Measurements from ENCODE around the gene CRYBG1.
"Not testable (repeated sequence)": the region's sequence is repeated elsewhere in the genome, so short reads cannot be mapped to it uniquely, and the experiment has no call there.

CRYBG1 gene

DNA sequence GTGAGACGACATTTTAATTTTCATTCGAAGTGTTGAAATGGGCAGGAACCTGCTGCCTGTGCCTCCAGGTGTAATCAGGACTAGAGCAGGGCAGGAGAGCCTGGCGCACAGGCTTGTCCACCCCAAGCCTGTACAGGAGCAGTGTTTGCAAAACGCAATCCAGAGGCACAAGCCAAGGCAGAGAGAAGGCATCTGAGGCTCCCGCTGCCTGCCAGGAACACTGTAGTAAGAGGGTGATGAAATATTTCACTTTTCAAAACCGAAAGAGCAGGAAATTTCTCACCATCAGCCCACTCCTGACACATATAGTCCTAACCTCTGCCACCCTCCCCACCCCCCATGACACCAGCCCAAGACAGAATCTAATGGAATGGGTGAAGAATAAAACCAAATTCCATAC, 136.3 kb downstream of the CRYBG1 start:
- DNase-seq (ENCODE audit: low read depth in 1 of 2, low spot score in 1 of 2): no peak

DNA sequence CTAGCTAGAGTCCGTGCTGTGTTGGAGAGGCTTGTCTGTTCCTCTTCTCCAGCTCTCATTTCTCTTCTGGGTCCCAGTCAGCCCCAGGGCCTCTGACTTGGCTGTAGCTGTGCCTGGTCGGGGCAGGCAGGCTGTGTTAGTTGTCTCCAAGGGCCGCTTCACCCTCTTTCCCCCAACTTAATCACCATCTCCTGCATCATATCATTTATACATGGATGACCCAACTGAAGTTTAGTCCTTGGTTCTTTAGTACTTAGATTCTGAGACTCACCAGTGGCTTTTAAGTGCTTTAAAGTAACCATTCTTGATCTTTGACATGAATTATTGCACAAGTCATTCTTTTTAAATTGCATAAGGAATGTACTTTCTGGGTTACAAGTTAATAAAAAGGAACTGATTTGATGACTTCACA, 141.4 kb downstream of the CRYBG1 start:
- no peak for DNase-seq (ENCODE audit: low read depth in 1 of 2, low spot score in 1 of 2)

DNA sequence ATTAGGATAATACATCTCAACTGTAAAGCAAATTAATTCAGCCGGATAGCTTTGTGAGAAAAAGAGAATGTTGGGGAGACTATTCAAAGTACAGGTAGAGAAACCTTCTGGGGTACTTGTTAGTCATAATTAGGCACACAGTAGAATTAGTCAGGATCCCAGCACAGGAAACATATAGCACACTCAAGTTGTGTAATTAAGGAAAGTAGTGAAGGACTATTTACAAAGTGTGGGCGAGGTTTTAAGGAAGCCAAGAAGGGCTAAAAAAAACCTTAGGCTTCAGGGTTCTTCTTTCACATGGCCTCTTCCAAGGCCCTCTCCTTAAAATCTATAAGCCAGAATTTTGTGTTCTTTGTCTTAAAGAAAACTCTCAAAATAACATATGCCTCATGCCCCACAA, 142.0 kb downstream of the CRYBG1 start:
- no peak for DNase-seq (ENCODE audit: low read depth in 1 of 2, low spot score in 1 of 2)

DNA sequence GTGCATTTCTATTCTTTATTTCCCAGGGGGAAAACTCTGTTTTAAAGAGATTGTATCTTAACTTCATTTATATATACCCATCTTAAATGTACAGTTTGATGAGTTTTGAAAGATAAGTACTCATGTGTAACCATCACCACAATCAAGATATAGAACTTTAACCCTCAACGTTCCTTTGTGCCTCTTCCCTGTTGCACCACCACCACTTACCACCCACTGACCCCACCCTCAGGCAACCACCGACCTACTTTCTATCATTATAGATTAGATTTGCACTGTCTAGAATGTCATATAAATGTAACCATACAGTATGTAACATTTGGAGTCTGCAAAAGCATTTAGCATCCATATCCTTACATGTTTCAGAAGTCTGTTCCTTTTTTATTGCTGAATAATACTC, 147.8 kb downstream of the CRYBG1 start:
- DNase-seq (ENCODE audit: low read depth in 1 of 2, low spot score in 1 of 2): no peak

DNA sequence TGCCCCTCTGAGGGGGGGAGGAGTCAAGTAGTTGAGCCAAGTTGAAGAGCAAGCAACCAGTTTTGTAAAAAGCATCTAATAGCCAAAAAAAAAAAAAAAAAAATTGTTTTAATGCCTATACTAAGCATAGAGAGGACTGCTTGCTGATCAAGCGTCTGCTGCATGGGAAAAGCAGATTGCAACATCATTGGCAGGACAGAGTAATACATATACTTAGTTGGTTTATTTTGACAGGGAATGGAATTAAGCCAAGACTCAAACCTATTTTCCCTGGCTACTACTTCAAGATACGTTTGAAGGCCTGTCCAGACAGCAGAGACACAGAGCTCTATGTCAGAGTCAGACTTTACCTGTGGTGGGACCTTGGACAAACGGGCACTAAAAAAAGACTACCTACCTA, 148.3 kb downstream of the CRYBG1 start:
- no peak for DNase-seq (ENCODE audit: low read depth in 1 of 2, low spot score in 1 of 2)

DNA sequence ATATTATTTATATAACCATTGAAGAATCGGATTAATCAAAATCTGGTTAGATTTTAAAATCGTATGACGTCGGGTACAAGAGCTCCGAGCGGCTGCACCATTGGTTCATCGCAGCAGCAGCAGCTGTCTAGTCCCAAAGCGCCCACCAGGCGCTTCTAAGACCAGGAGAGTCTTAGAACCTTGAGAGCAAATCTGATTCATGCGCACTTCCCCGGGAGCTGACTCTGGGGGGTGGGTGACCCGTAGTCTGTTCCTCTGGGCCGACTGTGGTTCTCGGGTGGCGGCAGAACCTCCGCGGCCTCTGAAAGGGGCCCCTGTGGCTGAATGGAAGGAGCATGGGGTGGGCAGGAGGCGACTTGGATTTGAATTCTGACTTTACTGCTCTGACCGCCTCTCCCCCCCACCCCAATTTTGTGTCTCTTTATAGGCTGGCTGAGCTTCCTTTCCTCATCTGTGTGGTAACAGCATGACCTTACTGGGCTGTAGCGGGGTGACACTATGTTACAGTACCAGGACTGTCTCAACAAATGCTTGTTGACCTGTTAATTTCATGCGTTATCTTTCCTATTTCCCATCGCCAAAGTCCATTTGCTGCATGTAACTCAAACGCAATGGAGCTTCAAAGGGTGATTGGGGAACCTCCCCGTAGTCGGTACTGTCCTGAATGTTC, 149.0 kb downstream of the CRYBG1 start:
- DNase-seq (ENCODE audit: low read depth in 1 of 2, low spot score in 1 of 2): no peak

DNA sequence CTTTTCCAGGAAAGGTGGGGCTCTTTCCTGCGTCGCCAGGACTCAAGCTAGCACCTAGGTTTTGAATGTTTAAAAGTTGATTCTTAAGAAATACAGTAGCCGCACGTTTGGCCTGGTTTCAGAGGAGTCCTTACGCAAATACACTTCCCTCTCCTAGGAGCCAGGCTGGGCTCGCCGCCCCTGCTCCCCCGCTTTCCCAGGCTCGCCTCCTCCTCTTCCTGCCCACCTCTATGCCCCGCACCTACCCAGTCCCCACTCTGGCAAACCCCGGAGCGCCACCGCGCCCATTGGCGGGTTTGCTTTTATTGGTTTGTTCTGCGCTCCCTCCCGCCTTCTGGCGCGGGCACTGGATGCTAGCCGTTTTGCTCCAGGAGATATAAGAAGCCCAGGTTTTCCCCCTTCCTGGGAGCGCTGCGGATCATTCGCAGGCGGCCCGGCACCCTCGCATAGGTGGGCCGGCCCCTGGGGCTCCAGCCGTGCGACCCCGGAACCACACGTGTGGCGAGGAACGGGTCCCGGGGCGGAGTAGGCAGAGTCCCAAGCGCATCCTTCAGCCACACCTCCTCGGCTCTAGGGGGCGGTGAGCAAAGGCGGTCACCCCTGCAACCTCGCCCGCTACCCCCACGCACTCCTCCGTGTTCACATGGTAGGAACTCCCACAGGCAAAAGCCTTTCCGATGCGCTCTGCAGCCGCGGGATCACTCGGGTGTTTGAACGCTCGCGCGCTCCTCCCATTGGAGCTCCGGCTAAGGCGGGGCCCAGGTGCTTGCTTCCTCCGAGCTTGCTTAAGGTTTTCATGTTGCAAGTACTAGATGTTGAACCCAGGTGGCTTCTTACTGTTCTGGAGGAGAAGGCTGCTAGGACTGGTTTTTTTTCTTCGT, 149.8 kb downstream of the CRYBG1 start:
- DNase-seq (ENCODE audit: low read depth in 1 of 2, low spot score in 1 of 2): no peak

DNA sequence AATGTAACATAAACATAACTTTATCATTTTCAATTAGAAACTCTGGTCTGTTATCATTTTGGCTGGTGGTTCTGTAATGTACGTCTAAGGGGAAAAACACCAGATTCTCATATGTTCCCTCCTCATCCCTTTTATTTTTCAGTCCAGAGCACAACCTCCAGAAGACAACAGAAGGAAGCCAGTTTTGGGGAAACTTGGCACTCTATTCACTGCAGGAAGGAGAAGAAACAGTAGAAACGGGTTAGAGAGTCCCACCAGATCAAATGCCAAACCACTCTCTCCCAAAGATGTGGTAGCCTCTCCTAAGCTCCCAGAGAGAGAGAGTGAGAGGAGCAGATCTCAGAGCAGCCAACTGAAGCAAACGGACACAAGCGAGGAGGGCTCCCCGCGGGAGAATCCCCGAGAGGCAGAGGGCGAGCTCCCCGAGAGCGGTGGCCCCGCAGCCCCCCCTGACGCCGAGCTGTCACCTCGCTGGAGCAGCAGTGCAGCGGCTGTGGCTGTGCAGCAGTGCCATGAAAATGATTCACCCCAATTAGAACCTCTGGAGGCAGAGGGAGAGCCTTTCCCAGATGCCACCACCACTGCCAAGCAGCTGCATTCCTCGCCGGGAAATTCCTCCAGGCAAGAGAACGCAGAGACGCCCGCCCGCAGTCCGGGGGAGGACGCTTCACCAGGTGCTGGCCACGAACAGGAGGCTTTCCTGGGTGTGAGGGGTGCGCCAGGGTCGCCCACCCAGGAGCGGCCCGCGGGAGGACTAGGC, 151.0 kb downstream of the CRYBG1 start:
- DNase-seq (ENCODE audit: low read depth in 1 of 2, low spot score in 1 of 2): no peak

DNA sequence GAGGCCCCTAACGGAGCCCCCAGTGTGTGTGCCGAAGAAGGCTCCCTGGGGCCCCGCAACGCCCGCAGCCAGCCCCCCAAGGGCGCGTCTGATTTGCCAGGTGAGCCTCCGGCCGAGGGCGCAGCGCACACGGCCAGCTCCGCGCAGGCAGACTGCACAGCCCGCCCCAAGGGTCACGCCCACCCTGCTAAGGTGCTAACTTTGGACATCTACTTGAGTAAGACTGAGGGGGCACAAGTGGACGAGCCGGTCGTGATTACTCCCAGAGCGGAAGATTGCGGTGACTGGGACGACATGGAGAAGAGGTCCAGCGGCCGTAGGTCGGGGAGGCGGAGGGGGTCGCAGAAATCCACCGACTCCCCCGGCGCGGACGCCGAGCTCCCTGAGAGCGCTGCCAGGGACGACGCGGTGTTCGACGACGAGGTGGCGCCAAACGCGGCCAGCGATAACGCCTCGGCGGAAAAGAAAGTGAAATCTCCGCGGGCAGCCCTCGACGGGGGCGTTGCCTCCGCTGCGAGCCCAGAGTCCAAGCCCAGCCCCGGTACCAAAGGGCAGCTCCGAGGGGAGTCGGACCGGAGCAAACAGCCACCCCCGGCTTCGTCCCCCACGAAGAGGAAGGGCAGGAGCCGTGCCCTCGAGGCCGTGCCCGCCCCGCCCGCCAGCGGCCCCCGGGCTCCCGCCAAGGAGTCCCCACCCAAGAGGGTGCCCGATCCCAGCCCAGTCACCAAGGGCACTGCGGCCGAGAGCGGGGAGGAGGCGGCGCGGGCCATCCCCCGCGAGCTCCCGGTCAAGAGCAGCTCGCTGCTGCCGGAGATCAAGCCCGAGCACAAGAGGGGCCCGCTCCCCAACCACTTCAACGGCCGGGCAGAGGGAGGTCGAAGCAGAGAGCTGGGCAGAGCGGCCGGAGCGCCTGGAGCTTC, 151.8 kb downstream of the CRYBG1 start:
- DNase-seq (ENCODE audit: low read depth in 1 of 2, low spot score in 1 of 2): peak in 1 of 2 donors; percentile 51

DNA sequence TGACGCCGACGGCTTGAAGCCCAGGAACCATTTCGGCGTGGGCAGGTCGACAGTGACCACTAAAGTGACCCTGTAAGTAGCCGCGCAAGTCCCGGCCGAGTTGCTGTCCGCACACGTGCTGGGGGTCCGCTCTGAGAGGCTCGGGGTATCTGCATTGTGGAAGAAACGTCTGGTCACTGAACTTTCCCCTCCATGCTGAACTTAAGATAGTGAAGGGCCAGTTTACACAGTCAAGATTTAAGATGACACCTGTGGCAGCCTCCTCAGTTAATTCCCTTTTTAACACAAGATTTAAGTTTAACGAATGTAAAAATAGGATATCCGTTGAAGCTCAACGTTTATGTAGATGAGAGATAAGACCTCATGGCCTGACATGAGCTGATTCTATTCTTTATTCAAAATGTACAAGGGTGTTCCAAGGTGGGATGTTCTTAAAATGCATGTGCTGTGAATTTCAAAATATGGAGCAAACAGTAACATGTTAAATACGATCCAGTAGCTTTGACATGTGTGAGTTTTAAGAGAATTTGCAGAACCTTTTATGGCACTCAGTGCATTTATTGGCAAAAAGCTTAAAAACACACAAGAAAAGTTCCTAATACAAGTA, 152.6 kb downstream of the CRYBG1 start:
- DNase-seq (ENCODE audit: low read depth in 1 of 2, low spot score in 1 of 2): no peak

DNA sequence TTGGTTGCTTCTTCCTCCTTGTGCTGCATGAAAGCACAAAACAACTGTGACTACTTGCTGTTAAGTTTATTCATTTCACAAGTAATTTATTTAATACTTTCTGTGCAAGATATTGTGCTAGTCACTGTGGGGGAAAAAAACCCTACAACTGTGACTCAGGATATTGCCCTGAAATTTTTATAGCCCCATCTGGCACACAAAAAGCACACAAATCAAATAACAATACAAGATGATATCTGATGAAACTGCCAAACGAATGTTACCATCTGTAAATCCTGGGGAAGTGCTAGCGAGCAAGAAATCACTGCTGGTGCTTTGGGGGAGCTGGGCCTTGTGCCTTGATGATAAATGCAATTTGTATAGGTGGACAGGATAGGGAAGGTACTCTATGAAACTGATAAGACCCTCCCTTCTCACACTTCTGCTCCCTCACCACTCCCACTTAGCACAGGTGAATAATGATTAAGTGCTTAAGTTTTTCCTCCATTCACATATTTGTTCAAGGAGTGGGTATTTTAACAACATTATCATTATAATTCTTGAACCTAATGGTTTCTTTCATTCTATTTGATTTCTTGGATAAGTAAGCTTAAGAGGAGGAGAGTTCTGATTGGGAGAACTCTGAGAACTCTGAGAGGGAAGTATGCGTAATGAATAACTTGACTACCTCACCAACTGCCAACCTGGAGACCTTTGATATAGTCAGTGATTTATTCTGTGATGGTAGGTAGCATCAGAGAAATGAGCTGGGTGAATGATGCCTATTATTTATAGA, 153.5 kb downstream of the CRYBG1 start:
- DNase-seq (ENCODE audit: low read depth in 1 of 2, low spot score in 1 of 2): no peak

DNA sequence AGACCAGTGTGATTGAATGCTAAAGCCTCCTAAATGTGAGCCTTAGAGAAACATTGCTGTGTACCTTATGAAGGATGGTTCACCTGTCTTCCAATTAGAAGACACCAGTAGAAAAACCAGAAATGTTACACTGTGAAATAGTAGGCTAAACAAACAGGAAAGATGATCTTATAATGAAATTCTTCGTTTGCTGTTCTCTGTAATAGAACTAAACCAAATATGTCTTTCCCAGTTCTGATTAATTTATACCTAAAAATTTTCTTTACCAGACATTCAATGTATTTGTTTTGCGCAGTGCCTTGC, 154.0 kb downstream of the CRYBG1 start:
- no peak for DNase-seq (ENCODE audit: low read depth in 1 of 2, low spot score in 1 of 2)

DNA sequence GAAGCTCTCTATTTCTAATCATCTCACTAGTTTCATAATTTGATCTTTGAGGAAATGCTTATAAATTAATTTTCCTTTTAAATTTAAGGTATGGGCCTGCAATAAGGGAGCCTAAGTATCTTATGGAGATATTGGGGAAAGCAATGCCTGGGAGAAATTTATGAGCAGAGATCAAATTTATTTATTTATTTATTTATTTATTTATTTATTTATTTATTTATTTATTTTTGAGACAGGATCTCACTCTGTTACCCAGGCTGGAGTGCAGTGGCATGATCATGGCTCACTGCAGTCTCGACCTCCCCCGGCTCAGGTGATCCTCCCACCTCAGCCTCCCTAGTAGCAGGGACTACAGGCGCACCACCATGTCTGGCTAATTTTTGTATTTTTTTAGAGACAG, 155.1 kb downstream of the CRYBG1 start:
- not testable (repeated sequence) for DNase-seq (ENCODE audit: low read depth in 1 of 2, low spot score in 1 of 2)

DNA sequence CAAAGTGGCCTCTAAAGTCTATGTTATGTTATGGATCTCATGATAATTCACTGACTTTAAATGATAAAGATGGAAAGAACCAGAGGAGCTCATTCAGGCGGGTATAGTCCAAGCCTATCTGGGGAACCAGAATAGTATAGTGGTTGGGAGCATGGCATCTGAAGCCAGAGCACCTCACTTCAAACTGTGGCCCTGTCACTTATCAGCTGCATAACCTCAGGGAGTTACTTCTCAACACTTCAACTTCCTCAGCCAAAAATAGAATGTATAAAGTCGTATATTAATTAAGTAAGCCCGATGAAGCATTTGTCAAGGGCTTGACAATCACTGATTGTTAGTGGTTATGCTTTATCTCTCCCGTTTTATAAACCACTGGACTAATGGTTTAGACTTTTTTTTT, 156.1 kb downstream of the CRYBG1 start:
- DNase-seq (ENCODE audit: low read depth in 1 of 2, low spot score in 1 of 2): no peak

DNA sequence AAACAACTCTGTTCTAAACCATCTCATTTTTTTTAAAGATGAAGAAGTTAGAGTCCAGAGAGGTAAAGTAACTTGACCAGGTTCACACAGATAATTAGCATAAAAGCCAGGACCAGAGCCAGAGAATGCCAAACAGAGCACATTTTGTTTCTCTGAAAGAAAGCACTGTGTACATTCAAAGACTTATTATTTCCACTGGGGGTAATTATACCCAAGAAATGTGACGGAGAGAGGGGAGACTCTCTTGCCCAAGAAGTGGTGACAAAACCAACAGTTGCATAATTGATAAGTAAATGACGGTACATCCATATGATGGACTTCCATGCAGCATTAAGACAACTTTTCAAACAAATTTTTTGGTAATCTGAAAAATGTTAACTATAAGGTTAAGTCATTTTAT, 157.2 kb downstream of the CRYBG1 start:
- DNase-seq (ENCODE audit: low read depth in 1 of 2, low spot score in 1 of 2): no peak

DNA sequence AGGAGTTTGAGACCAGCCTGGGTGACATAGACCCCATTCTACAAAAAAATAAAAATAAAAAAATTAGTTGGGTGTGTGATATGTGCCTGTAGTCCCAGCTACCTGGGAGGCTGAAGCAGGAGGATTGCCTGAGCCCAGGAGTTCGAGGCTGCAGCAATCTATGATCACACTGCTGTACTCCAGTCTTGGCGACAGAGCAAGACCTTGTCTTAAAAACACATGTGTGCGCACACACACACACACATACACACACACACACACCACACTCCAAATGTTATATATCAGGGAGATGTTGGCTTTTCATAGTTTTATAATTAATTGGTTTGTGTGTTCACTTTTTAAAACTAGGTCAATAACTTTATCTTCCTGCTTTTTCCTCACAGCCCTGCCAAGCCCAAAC, 158.2 kb downstream of the CRYBG1 start:
- DNase-seq (ENCODE audit: low read depth in 1 of 2, low spot score in 1 of 2): no peak

DNA sequence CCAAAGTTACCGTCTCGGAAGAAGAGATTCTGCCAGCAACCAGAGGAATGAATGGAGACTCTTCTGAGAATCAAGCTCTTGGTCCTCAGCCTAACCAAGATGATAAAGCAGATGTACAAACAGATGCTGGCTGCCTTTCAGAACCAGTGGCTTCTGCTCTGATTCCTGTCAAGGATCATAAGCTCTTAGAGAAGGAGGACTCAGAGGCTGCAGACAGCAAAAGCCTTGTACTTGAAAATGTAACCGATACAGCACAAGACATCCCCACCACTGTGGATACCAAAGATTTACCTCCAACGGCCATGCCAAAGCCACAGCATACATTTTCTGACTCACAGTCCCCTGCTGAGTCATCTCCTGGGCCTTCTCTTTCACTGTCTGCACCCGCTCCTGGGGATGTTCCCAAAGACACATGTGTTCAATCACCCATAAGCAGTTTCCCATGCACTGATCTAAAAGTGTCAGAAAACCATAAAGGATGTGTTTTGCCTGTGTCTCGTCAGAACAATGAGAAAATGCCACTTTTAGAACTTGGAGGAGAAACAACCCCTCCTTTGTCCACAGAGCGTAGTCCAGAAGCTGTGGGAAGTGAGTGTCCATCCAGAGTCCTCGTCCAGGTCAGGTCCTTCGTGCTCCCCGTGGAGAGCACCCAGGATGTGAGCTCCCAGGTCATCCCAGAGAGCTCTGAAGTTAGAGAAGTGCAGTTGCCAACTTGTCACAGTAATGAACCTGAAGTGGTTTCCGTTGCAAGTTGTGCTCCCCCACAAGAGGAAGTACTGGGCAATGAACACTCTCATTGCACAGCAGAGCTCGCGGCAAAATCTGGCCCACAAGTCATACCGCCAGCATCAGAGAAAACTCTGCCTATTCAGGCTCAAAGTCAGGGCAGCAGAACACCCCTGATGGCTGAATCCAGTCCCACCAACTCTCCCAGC, 159.2 kb downstream of the CRYBG1 start:
- peak; percentile 52 to 85 for DNase-seq (ENCODE audit: low read depth in 1 of 2, low spot score in 1 of 2)

DNA sequence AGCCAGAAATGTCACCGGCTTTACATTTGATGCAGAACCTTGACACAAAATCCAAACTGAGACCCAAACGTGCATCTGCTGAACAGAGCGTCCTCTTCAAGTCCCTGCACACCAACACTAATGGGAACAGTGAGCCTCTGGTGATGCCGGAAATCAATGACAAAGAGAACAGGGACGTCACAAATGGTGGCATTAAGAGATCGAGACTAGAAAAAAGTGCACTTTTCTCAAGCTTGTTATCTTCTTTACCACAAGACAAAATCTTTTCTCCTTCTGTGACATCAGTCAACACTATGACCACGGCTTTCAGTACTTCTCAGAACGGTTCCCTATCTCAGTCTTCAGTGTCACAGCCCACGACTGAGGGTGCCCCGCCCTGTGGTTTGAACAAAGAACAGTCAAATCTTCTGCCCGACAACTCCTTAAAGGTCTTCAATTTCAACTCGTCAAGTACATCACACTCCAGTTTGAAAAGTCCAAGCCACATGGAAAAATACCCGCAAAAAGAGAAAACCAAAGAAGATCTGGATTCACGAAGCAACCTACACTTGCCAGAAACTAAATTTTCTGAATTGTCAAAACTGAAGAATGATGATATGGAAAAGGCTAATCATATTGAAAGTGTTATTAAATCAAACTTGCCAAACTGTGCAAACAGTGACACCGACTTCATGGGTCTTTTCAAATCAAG, 160.3 kb downstream of the CRYBG1 start:
- peak in 1 of 2 donors; percentile 84 for DNase-seq (ENCODE audit: low read depth in 1 of 2, low spot score in 1 of 2)

All from activated CD4-positive, alpha-beta T cell treated with anti-CD3 and anti-CD28 coated beads, Interleukin-2, amount 50 U/mL, for 24 hours (primary cell).